ENCODE measurements around the gene NACAD. TPM values are rescaled to one million over a fixed set of nuclear protein-coding genes. Genes with fewer than 3 reads are reported as not detected.

NACAD gene
- total RNA-seq, 1 experiment from 2014 or later, result 1.0 TPM

- Mint-ChIP-seq H3K9me3 (ENCODE audit: unreplicated experiment) (no peaks in the 10 kb centered on the region), H3K4me3 (ENCODE audit: unreplicated experiment) (no peak overlapping the region), H3K27ac (ENCODE audit: unreplicated experiment) (no peak overlapping the region), H3K36me3 (ENCODE audit: insufficient read depth, unreplicated experiment) (no peaks in the 10 kb centered on the region), H3K27me3 (ENCODE audit: insufficient read depth, unreplicated experiment) (no peaks in the 10 kb centered on the region), H3K4me1 (ENCODE audit: low read depth, unreplicated experiment) (no peaks in the 10 kb centered on the region)
- no TSS peak for BruUV-seq (replicated peaks)
- Histone ChIP-seq H3K36me3 (ENCODE audit: control insufficient read depth, insufficient read depth, low read length) (no peaks in the 10 kb centered on the region), H3K4me3 (ENCODE audit: low read depth, low read length) (no peak overlapping the region), H3K27me3 (replicated peaks; ENCODE audit: control insufficient read depth, insufficient read depth, low read length) (no peaks in the 10 kb centered on the region), H3K4me1 (no peaks in the 10 kb centered on the region), H3K9me3 (no peaks in the 10 kb centered on the region)
- no peak for TF ChIP-seq CTCF (IDR thresholded peaks at IDR 0.05; ENCODE audit: insufficient read depth in 1 of 2, low read depth in 1 of 2, low read length in 1 of 2, severe bottlenecking in 1 of 2, unreplicated experiment in 1 of 2)
- intact Hi-C loops (cut with micrococcal nuclease; ENCODE audit: unreplicated experiment), result no loop called here
- CTCF ChIA-PET, result no interaction called here
- POLR2A ChIA-PET, result no interaction called here
- peak in 1 of 2 experiments; percentile 27 for DNase-seq
These were observed 7.7 kb downstream of the NACAD start for GRCh38 chr7:45080958-45081669.

GRCh38 chr7:45080265-45080957 lies 8.4 kb downstream of the NACAD start:
- Mint-ChIP-seq H3K4me3 (ENCODE audit: unreplicated experiment) (no peak overlapping the region), H3K27ac (ENCODE audit: unreplicated experiment) (no peak overlapping the region), H3K4me1 (ENCODE audit: low read depth, unreplicated experiment) (no peaks in the 10 kb centered on the region), H3K9me3 (ENCODE audit: unreplicated experiment) (no peaks in the 10 kb centered on the region), H3K27me3 (ENCODE audit: insufficient read depth, unreplicated experiment) (no peaks in the 10 kb centered on the region), H3K36me3 (ENCODE audit: insufficient read depth, unreplicated experiment) (peaks cover under 1% of the 10 kb centered on the region)
- Histone ChIP-seq H3K9me3 (no peaks in the 10 kb centered on the region), H3K4me3 (ENCODE audit: low read depth, low read length) (no peak overlapping the region), H3K27me3 (replicated peaks; ENCODE audit: control insufficient read depth, insufficient read depth, low read length) (no peaks in the 10 kb centered on the region), H3K36me3 (ENCODE audit: control insufficient read depth, insufficient read depth, low read length) (no peaks in the 10 kb centered on the region; the same call in 1 of the 2 replicates), H3K4me1 (no peaks in the 10 kb centered on the region)
- no peak for TF ChIP-seq CTCF (IDR thresholded peaks at IDR 0.05; ENCODE audit: insufficient read depth in 1 of 2, low read depth in 1 of 2, low read length in 1 of 2, severe bottlenecking in 1 of 2, unreplicated experiment in 1 of 2)
- no TSS peak for BruUV-seq (replicated peaks)
- intact Hi-C loops (cut with micrococcal nuclease; ENCODE audit: unreplicated experiment), result no loop called here
- peak in 1 of 2 experiments; percentile 35 for DNase-seq
- ChIA-PET CTCF (interaction anchor here (0.6 kb wide), 1 partner anchor 366 kb away, joined by 3 read pairs; no protein-coding TSS in a partner anchor), POLR2A (no interaction called here)

- no peak overlapping the region for H3K27ac Mint-ChIP-seq (ENCODE audit: unreplicated experiment)
- intact Hi-C loops (cut with micrococcal nuclease; ENCODE audit: unreplicated experiment), result loop anchor here (1.0 kb wide), 1 partner anchor 58 kb away; no protein-coding TSS in a partner anchor
- DNase-seq, result peak in 1 of 2 experiments; percentile 29
- Histone ChIP-seq H3K4me3 (ENCODE audit: low read depth, low read length) (no peak overlapping the region), H3K36me3 (ENCODE audit: control insufficient read depth, insufficient read depth, low read length) (peaks cover 2% of the 10 kb centered on the region; the same call in 1 of the 2 replicates), H3K9me3 (no peaks in the 10 kb centered on the region), H3K4me1 (no peaks in the 10 kb centered on the region), H3K27me3 (replicated peaks; ENCODE audit: control insufficient read depth, insufficient read depth, low read length) (no peaks in the 10 kb centered on the region)
- CTCF ChIA-PET, result no interaction called here
- no peaks in the 10 kb centered on the region for H3K27me3 Mint-ChIP-seq (ENCODE audit: insufficient read depth, unreplicated experiment)
- TF ChIP-seq CTCF (IDR thresholded peaks at IDR 0.05; ENCODE audit: insufficient read depth in 1 of 2, low read depth in 1 of 2, low read length in 1 of 2, severe bottlenecking in 1 of 2, unreplicated experiment in 1 of 2), result peak in 1 of 2 experiments; percentile 42
- POLR2A ChIA-PET, result no interaction called here
- no peaks in the 10 kb centered on the region for H3K4me1 Mint-ChIP-seq (ENCODE audit: low read depth, unreplicated experiment)
- H3K36me3 Mint-ChIP-seq (ENCODE audit: insufficient read depth, unreplicated experiment), result peaks cover 5% of the 10 kb centered on the region
- BruUV-seq (replicated peaks), result no TSS peak
- H3K9me3 Mint-ChIP-seq (ENCODE audit: unreplicated experiment), result no peaks in the 10 kb centered on the region
- H3K4me3 Mint-ChIP-seq (ENCODE audit: unreplicated experiment), result no peak overlapping the region
These were observed 10.6 kb downstream of the NACAD start for GRCh38 chr7:45078125-45078681.
